Kidney tubule cell (primary cell): ENCODE measurements around the gene NAA80.

Experiments used
- DNase-seq: peaks from one replicate; pipeline ENCODE4 v3.0.0-alpha.2; 2018; ENCODE audit warnings: low spot score

The NAA80 gene

GRCh38 chr3:50298836-50299637 lies at the start of gene NAA80, which contains the start of gene HYAL3:
Gene NAA80 (minus strand): TSS chr3:50299405. CDS start chr3:50297463, 1,942 bp downstream.
Gene HYAL3 (minus strand): TSS chr3:50299405. CDS start chr3:50295602, 3,803 bp downstream.
- peak; percentile 100 for DNase-seq

- peak; percentile 78 for DNase-seq
Observed at GRCh38 chr3:50347187-50347813, 48.1 kb upstream of the NAA80 start.

- DNase-seq = peak; percentile 57
Observed at GRCh38 chr3:50345586-50346234, 46.5 kb upstream of the NAA80 start, which contains the start of gene ZMYND10. Gene ZMYND10 (minus strand): TSS chr3:50345732. CDS start chr3:50345579, 153 bp downstream.

GRCh38 chr3:50345008-50345407 lies 45.8 kb upstream of the NAA80 start:
- no peak for DNase-seq

- no peak for DNase-seq
Observed at GRCh38 chr3:50342813-50343633, 43.8 kb upstream of the NAA80 start.

GRCh38 chr3:50341996-50342650 lies 42.9 kb upstream of the NAA80 start:
- no peak for DNase-seq

- no peak for DNase-seq
Observed at GRCh38 chr3:50341537-50341936, 42.3 kb upstream of the NAA80 start.

- DNase-seq = no peak
Observed at GRCh38 chr3:50340448-50341329, 41.5 kb upstream of the NAA80 start, which contains the start of gene RASSF1. Gene RASSF1 (minus strand): TSS chr3:50340836. CDS start chr3:50340805, 31 bp downstream.

- DNase-seq = no peak
Observed at GRCh38 chr3:50340147-50340447, 40.9 kb upstream of the NAA80 start.

GRCh38 chr3:50339485-50340146 lies 40.4 kb upstream of the NAA80 start:
- no peak for DNase-seq

GRCh38 chr3:50338965-50339364 lies 39.8 kb upstream of the NAA80 start:
- DNase-seq = no peak

- DNase-seq = peak; percentile 99
Observed at GRCh38 chr3:50337175-50337861, 38.1 kb upstream of the NAA80 start.

GRCh38 chr3:50336452-50337174 lies 37.4 kb upstream of the NAA80 start:
- DNase-seq = no peak

- DNase-seq = no peak
Observed at GRCh38 chr3:50334339-50335075, 35.3 kb upstream of the NAA80 start.

GRCh38 chr3:50333744-50334328 lies 34.6 kb upstream of the NAA80 start:
- no peak for DNase-seq

GRCh38 chr3:50331364-50331907 lies 32.2 kb upstream of the NAA80 start:
- DNase-seq = no peak

GRCh38 chr3:50330330-50330729 lies 31.1 kb upstream of the NAA80 start:
- DNase-seq = no peak
